HG03095 (cell line): ENCODE results near the gene MUC5B.
"Not testable (repeated sequence)": the region's sequence is repeated elsewhere in the genome, so short reads cannot be mapped to it uniquely, and the experiment has no call there.

ENCODE experiments used
- ATAC-seq: cut with Tn5 transposase; IDR thresholded peaks from one replicate; pipeline ENCODE4 v1.9.1; 2021; ENCODE audit warnings: moderate library complexity; ENCODE audit not compliant: unreplicated experiment

The MUC5B gene

DNA sequence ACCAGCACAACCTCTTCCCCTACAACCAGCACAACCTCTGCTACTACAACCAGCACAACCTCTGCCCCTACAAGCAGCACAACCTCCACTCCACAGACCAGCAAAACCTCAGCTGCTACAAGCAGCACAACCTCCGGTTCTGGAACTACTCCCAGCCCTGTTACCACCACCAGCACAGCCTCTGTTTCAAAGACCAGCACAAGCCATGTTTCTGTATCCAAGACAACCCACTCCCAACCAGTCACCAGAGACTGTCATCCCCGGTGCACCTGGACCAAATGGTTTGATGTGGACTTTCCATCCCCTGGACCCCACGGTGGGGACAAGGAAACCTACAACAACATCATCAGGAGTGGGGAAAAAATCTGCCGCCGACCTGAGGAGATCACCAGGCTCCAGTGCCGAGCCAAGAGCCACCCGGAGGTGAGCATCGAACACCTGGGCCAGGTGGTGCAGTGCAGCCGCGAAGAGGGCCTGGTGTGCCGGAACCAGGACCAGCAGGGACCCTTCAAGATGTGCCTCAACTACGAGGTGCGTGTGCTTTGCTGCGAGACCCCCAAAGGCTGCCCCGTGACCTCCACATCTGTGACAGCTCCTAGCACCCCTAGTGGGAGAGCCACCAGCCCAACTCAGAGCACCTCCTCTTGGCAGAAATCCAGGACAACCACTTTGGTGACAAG lies 34.3 kb upstream of the MUC5B start:
- not testable (repeated sequence) for ATAC-seq

DNA sequence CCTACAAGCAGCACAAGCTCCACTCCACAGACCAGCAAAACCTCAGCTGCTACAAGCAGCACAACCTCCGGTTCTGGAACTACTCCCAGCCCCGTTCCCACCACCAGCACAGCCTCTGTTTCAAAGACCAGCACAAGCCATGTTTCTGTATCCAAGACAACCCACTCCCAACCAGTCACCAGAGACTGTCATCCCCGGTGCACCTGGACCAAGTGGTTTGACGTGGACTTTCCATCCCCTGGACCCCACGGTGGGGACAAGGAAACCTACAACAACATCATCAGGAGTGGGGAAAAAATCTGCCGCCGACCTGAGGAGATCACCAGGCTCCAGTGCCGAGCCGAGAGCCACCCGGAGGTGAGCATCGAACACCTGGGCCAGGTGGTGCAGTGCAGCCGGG lies 33.0 kb upstream of the MUC5B start:
- not testable (repeated sequence) for ATAC-seq

DNA sequence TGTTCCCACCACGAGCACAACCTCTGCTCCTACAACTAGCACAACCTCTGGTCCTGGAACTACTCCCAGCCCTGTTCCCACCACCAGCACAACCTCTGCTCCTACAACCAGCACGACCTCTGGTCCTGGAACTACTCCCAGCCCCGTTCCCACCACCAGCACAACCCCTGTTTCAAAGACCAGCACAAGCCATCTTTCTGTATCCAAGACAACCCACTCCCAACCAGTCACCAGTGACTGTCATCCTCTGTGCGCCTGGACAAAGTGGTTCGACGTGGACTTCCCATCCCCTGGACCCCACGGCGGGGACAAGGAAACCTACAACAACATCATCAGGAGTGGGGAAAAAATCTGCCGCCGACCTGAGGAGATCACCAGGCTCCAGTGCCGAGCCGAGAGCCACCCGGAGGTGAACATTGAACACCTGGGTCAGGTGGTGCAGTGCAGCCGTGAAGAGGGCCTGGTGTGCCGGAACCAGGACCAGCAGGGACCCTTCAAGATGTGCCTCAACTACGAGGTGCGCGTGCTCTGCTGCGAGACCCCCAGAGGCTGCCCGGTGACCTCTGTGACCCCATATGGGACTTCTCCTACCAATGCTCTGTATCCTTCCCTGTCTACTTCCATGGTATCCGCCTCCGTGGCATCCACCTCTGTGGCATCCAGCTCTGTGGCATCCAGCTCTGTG lies 30.9 kb upstream of the MUC5B start:
- not testable (repeated sequence) for ATAC-seq

DNA sequence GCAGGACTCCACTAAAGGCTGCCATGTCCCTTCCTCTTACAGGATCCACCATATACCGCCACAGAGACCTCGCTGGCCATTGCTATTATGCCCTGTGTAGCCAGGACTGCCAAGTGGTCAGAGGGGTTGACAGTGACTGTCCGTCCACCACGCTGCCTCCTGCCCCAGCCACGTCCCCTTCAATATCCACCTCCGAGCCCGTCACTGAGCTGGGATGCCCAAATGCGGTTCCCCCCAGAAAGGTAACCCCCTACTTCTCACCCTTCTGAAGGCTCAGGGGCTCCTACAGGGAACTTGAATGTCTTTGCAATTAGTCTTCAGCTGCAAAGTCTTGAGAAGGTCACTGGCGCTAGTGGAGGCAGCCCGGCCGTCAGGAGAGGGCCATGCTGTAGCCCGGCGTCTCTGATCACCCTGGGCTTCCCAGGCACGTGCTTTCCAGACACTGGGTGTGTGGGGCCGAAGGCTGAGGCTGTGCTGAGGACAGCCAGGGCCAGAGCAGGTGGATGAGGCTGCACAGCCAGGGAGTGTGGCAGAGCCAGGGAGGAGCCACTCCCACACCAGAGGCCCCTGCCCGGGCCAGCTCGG lies 30.0 kb upstream of the MUC5B start:
- no peak for ATAC-seq

DNA sequence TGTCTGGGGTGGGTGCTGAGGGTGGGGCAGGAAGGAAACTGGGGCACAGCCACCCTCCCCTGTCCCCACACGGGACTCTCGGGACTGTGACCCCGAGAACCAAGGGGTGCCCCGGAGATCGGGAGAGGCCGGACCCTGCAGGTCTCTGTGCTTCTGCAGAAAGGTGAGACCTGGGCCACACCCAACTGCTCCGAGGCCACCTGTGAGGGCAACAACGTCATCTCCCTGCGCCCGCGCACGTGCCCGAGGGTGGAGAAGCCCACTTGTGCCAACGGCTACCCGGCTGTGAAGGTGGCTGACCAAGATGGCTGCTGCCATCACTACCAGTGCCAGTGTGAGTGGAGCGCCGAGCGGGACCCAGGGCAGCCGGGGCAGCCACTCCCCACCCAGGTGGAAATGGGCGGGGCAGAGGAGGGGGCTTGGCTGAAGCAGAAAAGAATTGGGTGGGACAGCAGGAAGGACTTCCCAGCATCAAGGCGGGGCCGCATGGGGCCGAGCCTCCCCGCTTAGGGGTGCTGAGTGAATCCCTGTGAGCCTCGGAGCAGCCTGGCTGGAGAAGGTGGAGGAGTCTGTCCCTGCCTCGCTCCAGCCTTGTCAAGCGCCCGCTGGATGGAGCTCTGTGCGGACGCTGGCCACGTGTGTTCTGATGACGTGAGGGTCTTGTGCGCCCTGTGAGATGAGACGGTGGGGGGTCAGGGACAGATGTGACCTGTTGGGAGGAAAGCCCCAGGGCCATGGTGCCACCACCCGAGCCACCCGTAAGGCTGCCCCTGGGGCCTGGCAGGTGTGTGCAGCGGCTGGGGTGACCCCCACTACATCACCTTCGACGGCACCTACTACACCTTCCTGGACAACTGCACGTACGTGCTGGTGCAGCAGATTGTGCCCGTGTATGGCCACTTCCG lies 29.3 kb upstream of the MUC5B start:
- no peak for ATAC-seq

DNA sequence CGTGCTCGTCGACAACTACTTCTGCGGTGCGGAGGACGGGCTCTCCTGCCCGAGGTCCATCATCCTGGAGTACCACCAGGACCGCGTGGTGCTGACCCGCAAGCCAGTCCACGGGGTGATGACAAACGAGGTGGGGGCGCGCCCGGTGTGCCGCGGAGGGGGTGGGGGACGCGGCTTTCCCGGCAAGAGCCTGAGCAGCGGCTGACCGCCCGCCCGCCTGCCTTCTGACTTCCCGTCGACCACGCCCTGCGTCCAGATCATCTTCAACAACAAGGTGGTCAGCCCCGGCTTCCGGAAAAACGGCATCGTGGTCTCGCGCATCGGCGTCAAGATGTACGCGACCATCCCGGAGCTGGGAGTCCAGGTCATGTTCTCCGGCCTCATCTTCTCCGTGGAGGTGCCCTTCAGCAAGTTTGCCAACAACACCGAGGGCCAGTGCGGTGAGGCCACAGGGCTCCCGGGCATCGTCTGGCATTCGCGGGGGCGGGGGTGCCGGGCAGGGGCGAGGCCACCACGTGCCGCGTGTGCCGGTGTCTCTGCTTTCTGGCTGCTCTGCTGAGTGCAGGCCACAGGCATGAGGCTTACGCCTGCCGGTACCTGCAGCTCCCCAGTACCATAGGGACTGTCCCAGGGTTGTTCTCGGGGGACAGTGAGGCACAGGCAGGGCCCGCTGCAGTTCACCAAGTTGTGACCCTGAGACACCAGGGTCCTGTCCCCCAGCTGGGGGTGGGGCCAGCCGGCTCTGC lies 28.5 kb upstream of the MUC5B start:
- no peak for ATAC-seq

DNA sequence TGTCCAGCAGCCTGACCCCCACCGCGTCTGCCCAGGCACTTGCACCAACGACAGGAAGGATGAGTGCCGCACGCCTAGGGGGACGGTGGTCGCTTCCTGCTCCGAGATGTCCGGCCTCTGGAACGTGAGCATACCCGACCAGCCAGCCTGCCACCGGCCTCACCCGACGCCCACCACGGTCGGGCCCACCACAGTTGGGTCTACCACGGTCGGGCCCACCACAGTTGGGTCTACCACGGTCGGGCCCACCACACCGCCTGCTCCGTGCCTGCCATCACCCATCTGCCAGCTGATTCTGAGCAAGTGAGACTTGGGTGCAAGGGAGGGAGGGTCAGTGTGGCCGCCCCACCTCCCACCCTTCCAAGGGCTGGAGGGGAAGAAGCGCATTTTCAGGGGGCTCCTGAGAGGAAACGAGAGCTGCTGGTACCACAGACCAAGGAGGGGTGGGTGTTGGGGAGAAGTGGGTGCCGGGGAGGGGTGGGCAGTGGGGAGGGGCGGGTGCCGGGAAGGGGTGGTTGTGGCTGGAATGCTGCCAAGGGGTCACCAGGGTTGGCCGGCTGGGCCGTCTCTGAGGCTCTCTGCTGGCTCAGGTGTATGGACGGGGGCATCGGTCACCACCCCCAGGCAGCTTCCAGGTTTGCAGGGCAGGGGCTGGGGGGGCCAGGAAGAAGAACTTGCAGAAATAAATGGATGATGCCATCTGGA lies 27.7 kb upstream of the MUC5B start:
- ATAC-seq = no peak

DNA sequence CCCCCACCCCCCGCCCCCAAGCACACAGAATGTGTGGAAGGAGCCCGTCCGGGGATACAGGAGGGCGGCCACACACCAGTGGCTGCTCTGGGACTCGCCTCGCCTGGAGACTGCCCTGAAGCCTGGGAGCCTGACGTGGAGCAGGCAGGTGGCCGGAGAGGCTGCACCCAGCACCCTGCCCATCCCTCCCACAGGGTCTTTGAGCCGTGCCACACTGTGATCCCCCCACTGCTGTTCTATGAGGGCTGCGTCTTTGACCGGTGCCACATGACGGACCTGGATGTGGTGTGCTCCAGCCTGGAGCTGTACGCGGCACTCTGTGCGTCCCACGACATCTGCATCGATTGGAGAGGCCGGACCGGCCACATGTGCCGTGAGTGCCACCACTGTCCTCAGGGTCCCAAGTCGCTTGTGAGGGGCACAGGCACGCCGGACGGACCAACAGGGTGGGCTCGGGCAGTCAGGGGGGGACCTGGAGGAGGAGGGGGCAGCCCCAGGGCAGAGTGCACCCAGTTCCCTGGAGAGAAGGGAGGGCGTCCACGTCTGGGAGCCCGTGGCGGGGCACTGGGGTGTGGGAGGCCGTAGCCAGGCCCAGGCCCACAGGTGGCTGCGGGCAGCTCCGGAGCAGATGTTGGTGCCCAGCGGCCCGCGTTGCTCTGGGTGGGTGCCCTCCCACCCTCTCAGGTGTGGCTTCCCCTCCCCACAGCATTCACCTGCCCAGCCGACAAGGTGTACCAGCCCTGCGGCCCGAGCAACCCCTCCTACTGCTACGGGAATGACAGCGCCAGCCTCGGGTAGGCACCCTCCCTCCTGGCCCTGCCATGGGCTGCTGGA lies 27.0 kb upstream of the MUC5B start:
- ATAC-seq = no peak

DNA sequence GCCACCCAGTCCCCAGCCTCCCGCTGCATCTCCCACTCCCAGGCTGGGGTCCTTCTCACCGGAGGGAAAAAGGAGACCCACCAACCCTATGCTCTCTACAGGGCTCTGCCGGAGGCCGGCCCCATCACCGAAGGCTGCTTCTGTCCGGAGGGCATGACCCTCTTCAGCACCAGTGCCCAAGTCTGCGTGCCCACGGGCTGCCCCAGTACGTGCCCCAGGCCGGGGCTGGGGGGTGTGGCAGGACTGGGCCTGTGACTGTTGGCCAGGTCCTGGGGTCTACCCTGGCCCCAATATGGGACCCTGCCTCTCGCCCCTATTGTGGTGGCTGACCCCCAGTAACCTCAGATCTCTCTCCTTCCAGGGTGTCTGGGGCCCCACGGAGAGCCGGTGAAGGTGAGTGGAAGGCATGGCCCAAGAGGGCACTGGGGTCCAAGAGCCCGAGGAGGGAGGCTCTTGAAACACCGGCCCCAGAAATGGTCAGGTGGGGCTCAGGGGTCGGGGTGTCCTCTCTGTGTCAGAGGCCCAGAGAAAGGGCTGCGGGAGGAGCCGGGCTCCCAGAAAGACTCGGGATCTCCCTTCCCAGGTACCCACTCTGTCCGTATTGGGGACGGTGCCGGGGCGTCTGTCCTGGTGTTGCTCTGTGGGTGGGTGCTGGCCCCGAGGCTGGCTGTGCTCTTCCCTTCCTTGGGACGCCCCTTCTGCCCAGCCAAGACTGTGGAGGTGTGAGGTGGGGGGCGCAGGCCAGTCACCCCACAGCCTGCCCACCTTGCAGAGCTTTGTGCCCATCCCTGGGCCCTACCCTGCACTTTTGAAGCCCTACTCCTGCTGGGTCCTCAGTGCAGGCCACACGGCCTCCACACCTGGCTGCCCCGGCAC lies 26.1 kb upstream of the MUC5B start:
- no peak for ATAC-seq

DNA sequence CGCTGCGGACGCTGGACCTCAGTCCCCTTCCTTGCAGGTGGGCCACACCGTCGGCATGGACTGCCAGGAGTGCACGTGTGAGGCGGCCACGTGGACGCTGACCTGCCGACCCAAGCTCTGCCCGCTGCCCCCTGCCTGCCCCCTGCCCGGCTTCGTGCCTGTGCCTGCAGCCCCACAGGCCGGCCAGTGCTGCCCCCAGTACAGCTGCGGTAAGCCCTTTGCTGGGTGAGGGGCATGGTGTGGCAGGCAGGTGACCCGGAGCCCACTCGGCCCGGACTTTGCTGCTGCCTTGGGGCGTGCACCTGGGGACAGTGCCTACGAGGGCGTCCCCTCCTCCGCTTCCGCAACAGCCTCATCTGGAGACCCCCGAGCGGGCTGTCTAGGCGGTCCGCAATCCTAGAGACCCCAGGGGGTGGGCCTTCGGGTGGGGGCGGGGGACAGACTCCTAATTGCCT lies 25.4 kb upstream of the MUC5B start:
- ATAC-seq = no peak

DNA sequence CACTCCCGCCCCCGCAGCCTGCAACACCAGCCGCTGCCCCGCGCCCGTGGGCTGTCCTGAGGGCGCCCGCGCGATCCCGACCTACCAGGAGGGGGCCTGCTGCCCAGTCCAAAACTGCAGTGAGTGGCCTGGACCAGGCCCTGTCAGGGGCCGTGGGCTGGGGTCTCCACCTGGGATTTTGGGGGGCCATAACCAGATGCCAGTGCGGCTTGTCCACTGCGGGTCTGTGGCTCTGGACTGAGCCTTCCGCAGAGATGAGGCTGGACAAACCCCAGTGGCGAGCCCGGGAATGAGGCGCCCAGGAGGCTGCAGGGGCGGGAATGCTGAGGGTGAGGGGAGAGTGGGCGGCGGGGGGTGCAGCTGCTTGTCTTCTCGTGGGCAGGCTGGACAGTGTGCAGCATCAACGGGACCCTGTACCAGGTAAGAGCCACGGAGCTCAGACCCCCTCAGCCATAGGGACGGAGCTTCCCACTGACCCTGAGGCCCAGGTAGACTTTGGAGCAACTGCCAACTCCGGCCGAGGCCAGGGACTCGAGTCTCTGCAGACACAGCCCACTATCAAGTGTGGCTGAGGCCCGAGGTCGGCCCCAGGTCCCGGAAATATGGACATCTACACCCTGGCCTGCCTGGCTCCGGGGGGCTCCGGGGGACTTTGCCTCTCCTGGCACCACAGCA lies 24.8 kb upstream of the MUC5B start:
- no peak for ATAC-seq

DNA sequence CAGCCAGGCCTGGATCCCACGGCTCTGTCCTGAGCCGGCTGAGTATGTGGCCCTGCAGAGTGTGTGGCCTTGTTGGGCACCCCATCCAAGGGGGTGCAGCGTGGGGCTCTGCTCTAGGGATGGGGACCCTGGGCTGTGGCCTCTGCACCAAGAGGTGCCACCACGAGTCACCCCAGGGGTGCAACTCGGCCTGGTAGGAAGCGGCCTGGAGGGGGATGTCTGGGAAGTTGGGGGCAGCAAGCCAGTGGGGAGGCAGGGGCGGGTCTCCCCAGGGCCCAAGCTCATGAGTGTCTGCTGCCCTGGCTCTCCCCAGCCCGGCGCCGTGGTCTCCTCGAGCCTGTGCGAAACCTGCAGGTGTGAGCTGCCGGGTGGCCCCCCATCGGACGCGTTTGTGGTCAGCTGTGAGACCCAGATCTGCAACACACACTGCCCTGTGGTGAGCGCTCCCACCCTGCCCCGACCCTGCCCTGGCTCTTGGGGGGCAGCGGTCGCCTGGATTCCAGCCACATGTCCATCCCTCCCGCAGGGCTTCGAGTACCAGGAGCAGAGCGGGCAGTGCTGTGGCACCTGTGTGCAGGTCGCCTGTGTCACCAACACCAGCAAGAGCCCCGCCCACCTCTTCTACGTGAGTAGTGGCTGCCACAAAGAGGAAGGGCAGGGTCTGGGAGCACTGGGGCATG lies 24.2 kb upstream of the MUC5B start:
- no peak for ATAC-seq

DNA sequence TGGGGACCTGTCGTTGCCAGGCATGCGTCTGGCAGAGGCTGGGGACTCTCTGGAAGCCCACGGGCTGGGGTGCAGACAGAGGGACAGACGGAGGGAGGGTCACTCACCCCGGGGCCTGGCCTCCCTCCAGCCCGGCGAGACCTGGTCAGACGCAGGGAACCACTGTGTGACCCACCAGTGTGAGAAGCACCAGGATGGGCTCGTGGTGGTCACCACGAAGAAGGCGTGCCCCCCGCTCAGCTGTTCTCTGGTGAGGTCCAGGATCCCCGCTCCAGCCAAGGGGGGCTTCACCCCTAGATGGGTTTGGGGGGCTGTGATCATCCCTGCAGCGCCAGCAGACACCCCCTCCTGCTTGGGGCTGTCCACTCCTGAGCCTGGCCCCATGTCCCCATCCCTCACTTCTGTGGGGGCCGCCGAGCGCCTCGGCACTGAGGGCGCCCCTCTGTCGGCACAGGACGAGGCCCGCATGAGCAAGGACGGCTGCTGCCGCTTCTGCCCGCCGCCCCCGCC lies 23.6 kb upstream of the MUC5B start:
- no peak for ATAC-seq

DNA sequence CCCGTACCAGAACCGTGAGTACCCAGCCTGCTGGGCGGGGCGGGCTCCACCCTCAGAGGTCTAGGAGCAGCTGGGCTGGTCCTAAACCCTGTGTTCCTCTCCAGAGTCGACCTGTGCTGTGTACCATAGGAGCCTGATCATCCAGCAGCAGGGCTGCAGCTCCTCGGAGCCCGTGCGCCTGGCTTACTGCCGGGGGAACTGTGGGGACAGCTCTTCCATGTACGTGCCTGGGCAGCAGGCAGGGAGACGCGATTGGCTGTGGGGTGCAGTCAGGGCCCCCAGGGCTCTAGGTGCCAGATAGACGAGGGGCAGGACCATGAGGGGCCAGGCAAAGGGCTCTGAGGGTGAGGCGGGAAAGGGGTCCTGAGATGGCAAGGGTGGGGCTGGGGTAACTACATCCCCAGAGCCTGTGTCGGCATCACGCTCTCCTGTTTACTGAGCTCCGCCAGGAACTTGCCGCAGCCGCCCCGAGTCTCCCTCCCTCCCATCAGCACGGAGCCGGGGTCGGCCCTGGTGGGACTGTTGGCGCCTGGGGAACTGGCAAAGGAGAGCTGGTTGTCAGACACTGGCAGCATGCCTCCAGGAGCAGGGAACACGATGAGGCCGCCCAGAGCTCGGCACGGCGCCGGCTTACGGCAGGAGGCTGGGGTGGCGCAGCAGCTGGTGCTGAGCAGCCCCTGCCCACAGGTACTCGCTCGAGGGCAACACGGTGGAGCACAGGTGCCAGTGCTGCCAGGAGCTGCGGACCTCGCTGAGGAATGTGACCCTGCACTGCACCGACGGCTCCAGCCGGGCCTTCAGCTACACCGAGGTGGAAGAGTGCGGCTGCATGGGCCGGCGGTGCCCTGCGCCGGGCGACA lies 22.9 kb upstream of the MUC5B start:
- no peak for ATAC-seq

DNA sequence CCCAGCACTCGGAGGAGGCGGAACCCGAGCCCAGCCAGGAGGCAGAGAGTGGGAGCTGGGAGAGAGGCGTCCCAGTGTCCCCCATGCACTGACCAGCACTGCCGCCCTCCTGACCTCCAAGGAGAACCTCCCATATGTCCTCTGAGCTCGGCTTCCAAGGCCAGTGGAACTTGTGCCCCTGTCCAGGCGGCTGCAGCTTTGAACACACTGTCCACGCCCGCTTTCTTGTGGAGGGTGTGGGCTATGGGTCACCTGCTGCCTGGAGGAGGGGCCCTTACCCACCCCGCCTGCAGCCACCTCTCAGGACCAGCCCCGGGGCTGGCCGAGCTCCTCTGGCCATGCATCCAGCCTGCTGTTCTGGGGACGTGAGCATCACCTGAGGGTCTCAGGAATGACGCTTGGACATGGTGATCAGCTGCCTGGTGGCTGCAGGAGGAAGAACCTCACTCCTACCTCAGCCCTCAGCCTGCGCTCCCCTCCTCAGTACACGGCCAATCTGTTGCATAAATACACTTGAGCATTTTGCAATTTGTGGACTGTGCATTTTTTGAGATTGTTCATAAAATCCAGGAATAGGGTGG lies 22.2 kb upstream of the MUC5B start:
- no peak for ATAC-seq
